NB4 (cell line): ENCODE measurements around the gene POU2F2.

Experiments
- CTCF ChIP-seq: IDR thresholded peaks from one replicate; pipeline ENCODE4 v1.5.1; 2012; ENCODE audit warnings: low read depth, low read length
- MYC ChIP-seq: IDR thresholded peaks from 2 replicates; pipeline ENCODE4 v1.6.1; 2011; ENCODE audit warnings: low read depth, low read length
- POLR2A ChIP-seq: IDR thresholded peaks from 2 replicates; pipeline ENCODE4 v1.6.1; 2011; ENCODE audit warnings: mild to moderate bottlenecking; ENCODE audit not compliant: insufficient read length; ENCODE audit errors: extremely low read depth

- no peak for TF ChIP-seq CTCF
- no peak for TF ChIP-seq POLR2A
- no peak for TF ChIP-seq MYC
Observed at GRCh38 chr19:42176990-42177685, 44.9 kb upstream of the POU2F2 start.
